ENCODE results near the gene RASGRP1. TPM values are rescaled to one million over a fixed set of nuclear protein-coding genes. Genes with fewer than 3 reads are reported as not detected.
"Not testable (repeated sequence)": the region's sequence is repeated elsewhere in the genome, so short reads cannot be mapped to it uniquely, and the experiment has no call there.

The RASGRP1 gene
- polyA plus RNA-seq (ENCODE audit: insufficient read depth in 1 of 5, insufficient read length in 5 of 5, low replicate concordance in 1 of 5), result 1 to 10 TPM in 4 of 5 donors, under 1 TPM in 1; 0.65 to 1.5 (median 1.3) TPM
- long read RNA-seq, donor 1, result 0 reads
- long read RNA-seq, donor 2, result 0 reads
- long read RNA-seq, donor 3, result 0 reads
- long read RNA-seq, donor 4, result 0 reads
- long read RNA-seq, donor 5, result 0 reads
- long read RNA-seq, donor 6, result 0 reads
- long read RNA-seq, donor 7, result 0 reads
- long read RNA-seq, donor 8, result 0 reads

DNA sequence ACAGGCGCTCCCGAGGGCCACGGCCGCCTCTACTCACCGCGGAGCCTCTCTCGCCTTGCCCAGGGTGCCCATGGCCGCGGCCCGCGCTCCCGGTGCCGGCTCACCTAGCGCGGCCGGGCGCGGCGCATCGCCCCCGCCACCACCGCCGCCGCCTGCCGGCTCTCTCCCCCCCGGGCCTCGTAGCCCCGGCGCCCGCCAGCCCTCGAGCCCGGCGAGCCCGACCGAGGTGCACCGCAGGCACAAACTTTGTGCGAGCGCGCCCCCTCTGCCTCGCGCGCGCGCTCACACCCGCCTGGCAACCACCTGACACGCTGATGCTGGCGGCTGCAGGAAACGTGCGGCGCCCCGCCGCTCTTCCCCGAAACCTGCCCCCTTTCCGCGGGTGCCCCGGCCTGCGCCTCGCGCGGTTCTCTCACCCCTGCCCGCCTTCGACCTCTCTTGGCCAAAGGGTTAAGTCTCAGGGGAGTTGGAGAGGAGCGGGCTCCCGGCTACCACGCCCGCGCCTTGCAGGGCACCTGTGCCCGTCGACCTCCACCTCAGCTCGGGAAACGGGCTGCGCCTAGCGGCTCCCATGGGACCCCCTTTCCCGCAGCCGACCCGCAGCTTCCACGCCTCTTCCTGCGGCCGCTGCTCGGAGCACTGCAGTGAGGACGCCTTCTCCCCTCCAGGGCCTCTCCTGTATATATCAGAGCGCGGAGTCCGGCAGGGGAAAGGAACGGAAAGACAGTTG, at the start of gene RASGRP1:
RASGRP1 (minus strand) TSS at position 258 of the 730 bp plus-strand sequence; CDS start at position 72, 186 bp downstream.
- DNase-seq, result peak; percentile 41 to 47

DNA sequence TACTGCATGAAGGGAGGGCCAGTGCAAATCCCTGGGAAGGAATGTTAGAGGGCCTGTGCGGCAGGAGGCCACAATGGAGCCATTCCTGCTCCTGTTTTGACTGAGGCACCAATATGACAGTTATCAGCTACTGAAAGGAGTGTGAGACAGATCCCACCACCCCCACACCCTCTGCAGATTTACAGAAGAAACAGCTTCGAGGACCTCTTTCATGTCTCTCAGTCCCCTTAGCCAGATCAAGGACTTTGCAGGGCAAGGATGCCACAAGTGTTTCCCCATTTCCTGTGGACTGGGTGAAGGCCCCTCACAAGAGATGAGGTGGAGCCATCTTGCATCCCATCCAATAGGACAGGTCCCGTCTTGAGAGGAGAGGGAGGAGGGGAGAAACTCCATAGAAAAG, 48.5 kb upstream of the RASGRP1 start:
- no peak for DNase-seq

GRCh38 chr15:38612159-38612863, 47.7 kb upstream of the RASGRP1 start:
- no peak for DNase-seq

GRCh38 chr15:38611228-38611627, 46.6 kb upstream of the RASGRP1 start:
- no peak for DNase-seq

GRCh38 chr15:38610748-38611147, 46.1 kb upstream of the RASGRP1 start:
- DNase-seq, result no peak

DNA sequence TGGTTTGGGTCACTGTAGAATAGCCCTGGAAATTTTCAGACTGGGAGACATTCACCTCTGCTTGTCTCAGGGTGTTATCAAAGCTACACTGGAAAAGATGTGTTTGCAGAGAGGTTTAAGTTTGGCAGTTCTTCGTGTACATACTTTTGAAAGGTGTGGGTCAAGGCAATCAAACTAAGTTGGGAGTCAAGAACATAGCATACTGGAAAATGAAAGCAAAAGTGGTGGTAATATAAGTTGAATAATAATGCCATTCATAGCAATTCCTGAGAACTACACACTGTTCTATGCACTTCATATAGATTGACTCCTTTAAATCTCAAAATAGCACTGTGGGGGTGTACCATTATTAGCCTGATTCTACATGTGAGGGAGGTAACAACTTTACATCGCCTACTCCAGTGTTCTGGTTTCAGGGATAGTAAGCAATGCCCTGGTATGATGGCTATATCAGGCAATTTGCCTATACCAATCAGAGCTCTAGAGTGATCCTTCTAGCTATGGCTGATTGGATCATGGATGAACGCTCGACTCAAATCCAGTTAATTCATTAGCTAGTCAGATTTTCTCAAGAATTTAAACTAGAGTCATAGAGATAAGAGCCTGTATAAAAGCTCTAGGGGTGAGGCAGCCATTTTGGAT, 44.6 kb upstream of the RASGRP1 start:
- DNase-seq, result no peak

- no peak for DNase-seq
Observed at GRCh38 chr15:38608682-38609081, 44.1 kb upstream of the RASGRP1 start.

- DNase-seq, result no peak
Observed at GRCh38 chr15:38605744-38606143, 41.1 kb upstream of the RASGRP1 start.

- DNase-seq, result no peak
Observed at GRCh38 chr15:38603672-38604071, 39.1 kb upstream of the RASGRP1 start.

- DNase-seq, result no peak
Observed at GRCh38 chr15:38602910-38603670, 38.5 kb upstream of the RASGRP1 start.

DNA sequence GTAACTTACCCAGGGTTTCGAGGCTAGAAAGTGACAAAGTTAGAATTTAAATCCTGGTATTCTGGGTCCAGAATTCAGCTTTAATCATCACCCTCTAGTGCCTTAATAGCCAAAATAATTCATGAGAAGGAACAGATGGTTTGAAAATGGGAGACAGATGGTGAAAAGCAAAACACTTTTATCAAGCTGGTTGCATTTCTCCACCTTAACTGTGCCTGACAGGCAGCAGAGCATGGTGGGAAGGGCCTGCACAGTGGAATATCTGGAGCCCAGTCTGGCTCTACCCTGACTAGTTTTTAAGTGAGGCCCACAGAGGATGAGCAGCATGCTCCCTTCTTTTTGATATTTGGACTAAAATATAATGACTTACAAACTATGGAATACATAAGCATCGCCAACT, 35.6 kb upstream of the RASGRP1 start:
- no peak for DNase-seq

DNA sequence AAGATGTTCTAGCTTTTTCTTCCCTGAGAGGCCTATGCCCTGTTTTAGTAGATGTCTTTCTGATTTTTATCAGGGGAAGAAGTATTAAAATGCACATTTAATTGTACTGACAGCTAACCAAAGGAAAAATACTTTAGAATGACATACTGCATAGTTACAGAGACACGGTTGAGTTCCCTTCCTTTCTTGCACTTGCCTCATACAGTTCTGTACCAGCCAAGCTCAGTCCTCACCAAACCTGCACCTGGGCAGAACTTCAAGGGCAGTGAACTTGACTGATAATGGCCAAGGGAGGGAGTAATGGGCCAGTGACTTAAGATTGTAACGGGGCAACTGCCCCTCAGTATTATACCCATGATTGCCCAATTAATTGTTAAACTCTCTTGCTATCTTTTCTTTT, 34.1 kb upstream of the RASGRP1 start:
- DNase-seq, result no peak

- DNase-seq, result no peak
Observed at GRCh38 chr15:38597219-38597800, 32.7 kb upstream of the RASGRP1 start.

- DNase-seq, result no peak
Observed at GRCh38 chr15:38593524-38593923, 28.9 kb upstream of the RASGRP1 start.

DNA sequence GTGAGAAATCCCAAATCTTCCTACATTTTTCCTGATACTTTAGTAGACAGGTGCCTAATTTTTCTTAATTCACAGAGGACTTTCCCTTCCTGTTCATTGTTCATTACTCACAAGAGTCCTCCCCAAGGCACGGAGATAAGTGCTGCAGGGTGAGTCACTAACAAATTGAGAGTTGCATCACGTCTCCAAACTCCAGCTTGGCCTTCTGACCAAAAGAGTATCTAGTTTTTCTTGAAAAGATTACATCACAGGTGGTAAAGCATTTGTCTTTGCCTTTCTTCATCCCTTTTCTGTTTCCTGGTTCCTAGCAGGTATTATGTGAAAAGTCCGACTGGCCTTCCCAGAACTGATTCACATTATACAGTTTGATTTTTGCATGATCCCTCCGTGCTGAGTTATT, 24.9 kb upstream of the RASGRP1 start:
- no peak for DNase-seq

GRCh38 chr15:38588672-38589071, 24.1 kb upstream of the RASGRP1 start:
- DNase-seq, result no peak

DNA sequence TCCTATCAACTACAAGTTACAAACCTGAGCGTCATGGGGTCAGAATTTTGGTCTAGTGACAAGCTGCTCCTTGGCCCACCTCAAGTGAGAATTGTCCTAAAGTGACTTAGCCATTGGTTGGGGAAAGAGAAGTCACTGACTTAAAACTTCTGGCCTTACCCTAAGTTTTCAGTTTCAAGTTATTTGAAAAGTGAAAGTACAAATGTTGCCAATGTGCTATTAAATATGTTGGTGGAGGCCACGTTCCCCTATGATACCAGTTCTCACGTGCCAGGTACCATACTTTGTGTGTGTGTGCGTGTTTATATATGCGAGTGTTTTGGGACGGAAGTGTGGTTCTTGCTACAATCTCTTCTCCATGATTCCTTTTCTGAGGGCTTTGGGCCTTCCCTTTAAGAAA, 22.6 kb upstream of the RASGRP1 start:
- DNase-seq, result no peak

GRCh38 chr15:38586005-38586404, 21.4 kb upstream of the RASGRP1 start:
- not testable (repeated sequence) for DNase-seq

- no peak for DNase-seq
Observed at GRCh38 chr15:38578626-38579025, 14.0 kb upstream of the RASGRP1 start.

DNA sequence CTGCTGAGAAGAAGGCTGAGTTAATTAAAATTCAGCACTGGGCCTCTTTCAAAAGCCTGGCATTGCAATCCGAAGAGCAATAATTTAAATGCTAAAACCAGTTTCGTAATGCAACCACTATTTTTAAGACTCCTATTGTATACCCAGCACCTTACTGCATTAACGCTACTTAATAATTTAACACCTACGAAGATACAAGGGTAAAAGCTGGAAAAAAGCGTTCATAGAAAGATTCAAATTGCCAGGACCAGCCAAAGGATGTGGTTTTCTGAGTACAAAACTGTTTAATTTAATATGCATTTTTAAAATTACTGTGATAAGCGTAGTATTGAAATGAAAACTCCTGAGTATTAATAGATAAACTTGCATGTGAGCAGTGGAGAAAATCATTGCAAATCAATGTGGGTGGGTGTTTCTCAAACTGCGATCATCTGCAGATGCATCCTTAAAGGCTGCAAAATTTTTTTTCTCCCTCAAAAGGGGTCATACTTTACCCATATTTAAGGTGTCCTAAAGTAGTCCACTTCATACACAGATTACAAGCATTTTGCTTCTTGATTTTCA, 12.9 kb upstream of the RASGRP1 start:
- no peak for DNase-seq

GRCh38 chr15:38576837-38577236, 12.2 kb upstream of the RASGRP1 start:
- DNase-seq, result no peak

Data from right lung (tissue), 10 donors.